Breast epithelium (tissue), 4 donors: Measurements from ENCODE around the gene STAT6. TPM values are rescaled to one million over a fixed set of nuclear protein-coding genes. Genes with fewer than 3 reads are reported as not detected.

Experiments
- DNase-seq, 2 donors: peaks; one replicate each; pipeline ENCODE4 v3.0.0-alpha.2; 2019; ENCODE audit warnings: low spot score in 2 of 2
- H3K27ac ChIP-seq, 2 donors: fragments of 200-600 bp; sonication (generic) in 1 of 2; one replicate each; pipeline ENCODE4 v1.5.1; 2016 to 2019; ENCODE audit warnings: mild to moderate bottlenecking in 1 of 2
- H3K27me3 ChIP-seq, 2 donors: fragments of 200-600 bp; sonication (generic) in 1 of 2; one replicate each; pipeline versions ENCODE4 v1.5.1 to v1.6.0; 2017 to 2019; ENCODE audit warnings: control low read depth in 1 of 2, mild to moderate bottlenecking in 1 of 2
- H3K36me3 ChIP-seq: fragments of 200-600 bp; one replicate; pipeline ENCODE4 v1.5.1; 2019
- H3K4me1 ChIP-seq, 2 donors: fragments of 200-600 bp; sonication (generic); one replicate each; pipeline ENCODE4 v1.5.1; 2016 to 2019; ENCODE audit warnings: control low read depth in 1 of 2
- H3K4me3 ChIP-seq, 3 donors: fragments of 200-600 bp; sonication (generic); 1 replicate in 2 of 3; 2 replicates in 1 of 3; pipeline ENCODE4 v1.5.1; 2016 to 2019; ENCODE audit warnings: mild to moderate bottlenecking in 3 of 3, moderate library complexity in 2 of 3
- H3K9me3 ChIP-seq, 2 donors: fragments of 200-600 bp; sonication (generic) in 1 of 2; one replicate each; pipeline ENCODE4 v1.5.1; 2016 to 2019; ENCODE audit warnings: control low read depth in 1 of 2
- CTCF ChIP-seq, 3 donors: fragments of 450-650 bp; IDR thresholded peaks; one replicate each; pipeline ENCODE4 v1.5.1; 2016 to 2017; ENCODE audit warnings: antibody characterized with exemption in 3 of 3, mild to moderate bottlenecking in 3 of 3, moderate library complexity in 3 of 3
- POLR2A ChIP-seq: fragments of 450-650 bp; IDR thresholded peaks from one replicate; pipeline ENCODE4 v1.6.1; 2016; ENCODE audit warnings: antibody characterized with exemption, mild to moderate bottlenecking, moderate library complexity
- POLR2AphosphoS5 ChIP-seq, 3 donors: sonication (generic); formaldehyde crosslinking; IDR thresholded peaks; one replicate each; pipeline ENCODE4 v1.6.1; 2017; ENCODE audit warnings: antibody characterized with exemption in 3 of 3
- intact Hi-C: fragments of 100-400 bp; cut with DNase I; formaldehyde crosslinking; loops from one replicate; pipeline ENCODE4 v1.15.1; 2023; ENCODE audit warnings: low total_unique reads
- total RNA-seq, 3 donors: library from RNA; depleted of rRNA; stranded (reverse); fragments of >200 nt; gene quantifications; one replicate each; pipeline ENCODE4 v1.1.0, GENCODE V29; 2016

The STAT6 gene
- total RNA-seq = 100 to 1,000 TPM; 139 to 147 (median 146) TPM

GRCh38 chr12:57111031-57111734 lies at the start of gene STAT6:
Gene STAT6, minus strand, starts transcription at chr12:57111362. Its CDS starts 3,084 bp downstream, at chr12:57108278.
- TF ChIP-seq CTCF (IDR thresholded peaks at IDR 0.05) (peak in 2 of 3 donors; percentile 23 to 32), POLR2A (peak; percentile 51), POLR2AphosphoS5 (IDR thresholded peaks at IDR 0.05) (no peak)
- intact Hi-C loops = loop anchor here (5.0 kb wide), 1 partner anchor 39 kb away; no protein-coding TSS in a partner anchor
- peak within 1 kb of the TSS; percentile 96 to 100 for H3K27ac ChIP-seq

GRCh38 chr12:57160741-57161140 lies 49.6 kb upstream of the STAT6 start:
- H3K27me3 ChIP-seq = no peaks in the 10 kb centered on the region
- no peaks in the 10 kb centered on the region for H3K4me1 ChIP-seq
- intact Hi-C loops = no loop called here
- no peaks in the 10 kb centered on the region for H3K9me3 ChIP-seq
- peaks cover 4% of the 10 kb centered on the region for H3K36me3 ChIP-seq
- no peak for DNase-seq
- peak overlapping the region in 1 of 2 donors; percentile 15 for H3K27ac ChIP-seq
- no peak for TF ChIP-seq CTCF (IDR thresholded peaks at IDR 0.05)
- no peak for TF ChIP-seq POLR2AphosphoS5 (IDR thresholded peaks at IDR 0.05)
- no peak for TF ChIP-seq POLR2A
- no peak overlapping the region for H3K4me3 ChIP-seq

More at GRCh38 chr12:57111031-57111734, at the start of gene STAT6:
- peak; percentile 79 to 86 for DNase-seq
- H3K9me3 ChIP-seq = no peaks in the 10 kb centered on the region
- H3K4me1 ChIP-seq = no peaks in the 10 kb centered on the region
- H3K36me3 ChIP-seq = no peaks in the 10 kb centered on the region
- H3K4me3 ChIP-seq = peak within 1 kb of the TSS; percentile 65 to 89 (median 85)
- H3K27me3 ChIP-seq = no peaks in the 10 kb centered on the region

GRCh38 chr12:57160040-57160439 lies 48.9 kb upstream of the STAT6 start:
- TF ChIP-seq POLR2A = no peak
- TF ChIP-seq CTCF (IDR thresholded peaks at IDR 0.05) = no peak
- TF ChIP-seq POLR2AphosphoS5 (IDR thresholded peaks at IDR 0.05) = no peak
- no peak for DNase-seq
- Histone ChIP-seq H3K27me3 (no peaks in the 10 kb centered on the region), H3K4me1 (no peaks in the 10 kb centered on the region), H3K36me3 (peaks cover 4% of the 10 kb centered on the region), H3K4me3 (no peak overlapping the region), H3K9me3 (no peaks in the 10 kb centered on the region), H3K27ac (peak overlapping the region in 1 of 2 donors; percentile 15)
- intact Hi-C loops = no loop called here

- TF ChIP-seq CTCF (IDR thresholded peaks at IDR 0.05) = no peak
- no peak for TF ChIP-seq POLR2A
- TF ChIP-seq POLR2AphosphoS5 (IDR thresholded peaks at IDR 0.05) = no peak
- no peaks in the 10 kb centered on the region for H3K4me1 ChIP-seq
- DNase-seq = no peak
- peak overlapping the region in 1 of 2 donors; percentile 15 for H3K27ac ChIP-seq
- peaks cover 4% of the 10 kb centered on the region for H3K36me3 ChIP-seq
- intact Hi-C loops = no loop called here
- H3K4me3 ChIP-seq = no peak overlapping the region
- no peaks in the 10 kb centered on the region for H3K27me3 ChIP-seq
- no peaks in the 10 kb centered on the region for H3K9me3 ChIP-seq
Observed at GRCh38 chr12:57159311-57159710, 48.1 kb upstream of the STAT6 start.

GRCh38 chr12:57158665-57159064 lies 47.5 kb upstream of the STAT6 start:
- Histone ChIP-seq H3K4me1 (no peaks in the 10 kb centered on the region), H3K36me3 (peaks cover 4% of the 10 kb centered on the region), H3K27me3 (no peaks in the 10 kb centered on the region), H3K9me3 (no peaks in the 10 kb centered on the region), H3K4me3 (no peak overlapping the region), H3K27ac (peak overlapping the region in 1 of 2 donors; percentile 72)
- no peak for DNase-seq
- TF ChIP-seq POLR2A (no peak), CTCF (IDR thresholded peaks at IDR 0.05) (no peak), POLR2AphosphoS5 (IDR thresholded peaks at IDR 0.05) (no peak)
- intact Hi-C loops = no loop called here
